IPS-NIHi7 (cell line): ENCODE data around the gene ANKRD40.

Experiments
- DNase-seq: peaks from one replicate; pipeline ENCODE4 v3.0.0; 2012; ENCODE audit warnings: mixed read lengths; ENCODE audit errors: extremely low spot score

ANKRD40 gene

DNA sequence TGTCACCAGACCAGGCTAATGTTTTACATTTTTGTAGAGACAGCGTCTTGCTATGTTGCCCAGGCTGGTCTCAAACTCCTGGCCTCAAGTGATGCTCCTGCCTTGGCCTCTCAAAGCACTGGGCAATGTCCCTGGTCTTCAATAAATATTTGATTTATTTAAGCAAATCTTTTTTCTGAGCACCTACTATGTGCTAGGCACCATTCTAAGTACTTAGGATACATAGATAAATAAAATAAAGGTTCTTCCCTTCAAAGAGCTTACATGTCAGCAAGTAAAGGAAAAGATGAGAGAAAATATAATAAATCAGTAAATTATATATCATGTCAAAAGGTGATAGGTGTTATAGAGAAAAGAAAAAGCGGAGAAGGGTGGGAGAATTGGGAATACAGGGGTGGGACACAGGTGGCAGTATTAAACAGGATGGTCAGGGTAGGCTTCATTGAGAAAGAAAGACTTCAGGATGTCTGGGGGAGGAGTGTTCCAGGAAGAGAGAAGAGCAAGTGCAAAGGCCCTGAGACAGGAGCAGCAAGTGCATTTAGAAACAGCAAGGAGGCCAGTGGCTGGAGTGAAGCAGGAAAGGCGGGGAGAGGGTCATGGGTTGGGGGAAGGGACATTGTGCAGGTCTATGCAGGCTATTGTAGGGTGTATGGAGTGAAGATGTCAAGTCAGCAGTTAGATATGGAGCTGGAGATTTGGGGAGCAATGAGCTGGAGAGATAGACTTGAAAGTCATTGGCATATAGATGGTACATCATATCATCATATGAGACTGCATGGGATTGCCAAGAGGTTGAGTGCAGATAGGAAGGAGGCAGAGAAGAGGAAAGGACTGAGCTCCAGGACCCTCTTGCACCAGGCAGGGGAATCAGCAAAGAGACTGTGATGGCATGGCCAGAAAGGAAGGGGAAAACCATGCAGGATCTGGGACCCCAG lies 61.7 kb downstream of the ANKRD40 start:
- no peak for DNase-seq
